K562 (cell line): ENCODE data around the gene LRRC4. TPM values are rescaled to one million over a fixed set of nuclear protein-coding genes. Genes with fewer than 3 reads are reported as not detected.
A peak's percentile ranks its signal among the peaks of the same experiment; 100 is the strongest.

Experiments
- AFF4 ChIP-seq: sonication (generic); formaldehyde crosslinking; IDR thresholded peaks from 2 replicates; pipeline ENCODE4 v1.8.0; 2023; ENCODE audit warnings: mild to moderate bottlenecking, missing genetic modification reagents
- ARNT ChIP-seq, 2 experiments: fragments of 450-650 bp; IDR thresholded peaks; 2 replicates each; pipeline ENCODE4 v1.6.1; 2016; ENCODE audit warnings: mild to moderate bottlenecking in 1 of 2
- ATF2 ChIP-seq: sonication (generic); formaldehyde crosslinking; IDR thresholded peaks from 2 replicates; pipeline ENCODE4 v1.8.1; 2022; ENCODE audit warnings: missing genetic modification reagents
- CHCHD3 ChIP-seq: fragments of 250-450 bp; sonication (Bioruptor Pico); IDR thresholded peaks from 2 replicates; pipeline ENCODE4 v2.1.2; 2022; ENCODE audit warnings: mild to moderate bottlenecking
- CREB1 ChIP-seq, 2 experiments: sonication (generic) in 1 of 2; formaldehyde crosslinking in 1 of 2; IDR thresholded peaks; 2 replicates each; pipeline versions ENCODE4 v1.6.1 to v1.8.0; 2012 to 2022; ENCODE audit warnings: inconsistent platforms in 1 of 2, mild to moderate bottlenecking in 1 of 2, missing genetic modification reagents in 1 of 2, moderate library complexity in 1 of 2
- CXXC5 ChIP-seq: fragments of 250-450 bp; sonication (Bioruptor Pico); IDR thresholded peaks from 2 replicates; pipeline ENCODE4 v1.8.0; 2022; ENCODE audit warnings: inconsistent platforms, mild to moderate bottlenecking, moderate library complexity
- DPF2 ChIP-seq: fragments of 450-650 bp; IDR thresholded peaks from 2 replicates; pipeline ENCODE4 v1.6.1; 2016
- GABPB2 ChIP-seq: fragments of 250-450 bp; sonication (Bioruptor Pico); conservative IDR thresholded peaks from 2 replicates; pipeline ENCODE4 v1.5.1; 2021; ENCODE audit warnings: mild to moderate bottlenecking
- LARP7 ChIP-seq: fragments of 450-650 bp; IDR thresholded peaks from 2 replicates; pipeline ENCODE4 v1.6.1; 2016
- MEIS2 ChIP-seq: fragments of 450-650 bp; IDR thresholded peaks from 2 replicates; pipeline ENCODE4 v1.6.1; 2014; ENCODE audit warnings: mild to moderate bottlenecking; ENCODE audit not compliant: partially characterized antibody
- PTTG1 ChIP-seq: fragments of 450-650 bp; IDR thresholded peaks from 2 replicates; pipeline ENCODE4 v1.6.1; 2016; ENCODE audit warnings: low read depth, mild to moderate bottlenecking, missing genetic modification characterization, missing compliant biosample characterization
- RAD21 ChIP-seq, 2 experiments: fragments of 250-450 bp in 1 of 2; fragments of 450-650 bp in 1 of 2; sonication (Bioruptor Pico) in 1 of 2; formaldehyde crosslinking in 1 of 2; IDR thresholded peaks in 1 of 2; conservative IDR thresholded peaks in 1 of 2; 2 replicates each; pipeline versions ENCODE4 v1.4.0 to v1.8.0; 2020 to 2022; ENCODE audit warnings: mild to moderate bottlenecking in 2 of 2, moderate library complexity in 1 of 2
- SMARCC2 ChIP-seq: fragments of 450-650 bp; IDR thresholded peaks from 2 replicates; pipeline ENCODE4 v1.6.1; 2017; ENCODE audit warnings: antibody characterized with exemption, moderate library complexity, mild to moderate bottlenecking, low read depth
- SOX6 ChIP-seq: fragments of 450-650 bp; IDR thresholded peaks from 2 replicates; pipeline ENCODE4 v1.6.1; 2014; ENCODE audit warnings: mild to moderate bottlenecking
- SPI1 ChIP-seq: IDR thresholded peaks from 2 replicates; pipeline ENCODE4 v1.6.1; 2011; ENCODE audit warnings: low read depth, low read length, control low read depth, borderline replicate concordance
- SREBF1 ChIP-seq: fragments of 150-350 bp; IDR thresholded peaks from 2 replicates; pipeline ENCODE4 v1.6.1; 2014; ENCODE audit warnings: antibody characterized with exemption, low read depth, low read length, borderline replicate concordance
- STAT6 ChIP-seq: sonication (generic); formaldehyde crosslinking; IDR thresholded peaks from 2 replicates; pipeline ENCODE4 v1.8.1; 2023; ENCODE audit warnings: mild to moderate bottlenecking, missing genetic modification reagents
- TFE3 ChIP-seq: fragments of 450-650 bp; formaldehyde crosslinking; IDR thresholded peaks from 2 replicates; pipeline ENCODE4 v1.4.0; 2020; ENCODE audit warnings: mild to moderate bottlenecking, mixed read lengths
- ZNF146 ChIP-seq: IDR thresholded peaks from one replicate; pipeline ENCODE4 v1.6.1; 2018; ENCODE audit warnings: missing compliant biosample characterization; ENCODE audit not compliant: unreplicated experiment
- ZNF75A ChIP-seq: fragments of 450-650 bp; formaldehyde crosslinking; IDR thresholded peaks from 2 replicates; pipeline ENCODE4 v1.4.0; 2020; ENCODE audit warnings: mild to moderate bottlenecking
- polyA plus RNA-seq, 8 experiments: library from polyadenylated mRNA; depleted of rRNA in 4 of 8; stranded (reverse) in 5 of 8; unstranded in 3 of 8; fragments of >200 nt; fragmentation: Nextera tagmentation in 2 of 8; fragmentation: Illumina TruSeq in 1 of 8; extraction: Ambion mirVana in 2 of 8; extraction: Trizol in 1 of 8; gene quantifications; 2 replicates each; pipeline versions ENCODE4 v1.2.1 to v1.2.3, GENCODE V29; 2011 to 2014; ENCODE audit warnings: inconsistent platforms in 1 of 8, missing spikeins in 1 of 8
- total RNA-seq, 7 experiments: library from RNA; depleted of rRNA in 6 of 7; stranded (reverse); fragments of >200 nt in 6 of 7; fragmentation: Illumina TruSeq in 2 of 7; extraction: Trizol in 2 of 7; gene quantifications; 2 replicates each; pipeline versions ENCODE4 v1.2.1 to v1.2.3, GENCODE V29; 2011 to 2021; ENCODE audit warnings: low replicate concordance in 1 of 7

Gene LRRC4
- total and polyA plus RNA-seq, 9 of the 15 experiments (the other 6 are each of a cell fraction or from before 2014, with no cell fraction given), result 0.04 to 0.11 TPM; not detected in 7

GRCh38 chr7:127993987-127994386, 37.2 kb downstream of the LRRC4 start (continued):
- TF ChIP-seq AFF4 (CRISPR knock-in tag), result no peak
- TF ChIP-seq STAT6, result no peak
- no peak for TF ChIP-seq LARP7
- no peak for TF ChIP-seq SREBF1
- TF ChIP-seq TFE3 (CRISPR knock-in tag), result no peak
- no peak for TF ChIP-seq PTTG1 (tag)
- TF ChIP-seq RAD21 (CRISPR knock-in tag; conservative IDR thresholded peaks at IDR 0.05 in 1 of 2, IDR thresholded peaks at IDR 0.05 in 1 of 2), result peak in 1 of 2 experiments; percentile 31; a peak in 2 of 4 replicates
- TF ChIP-seq ARNT (IDR thresholded peaks at IDR 0.05), result 0 out of 4 replicates have a peak, but pooled peaks of 1 of the 2 experiments have one; percentile 33
- no peak for TF ChIP-seq ZNF146
- TF ChIP-seq GABPB2 (CRISPR knock-in tag), result no peak
- no peak for TF ChIP-seq CHCHD3 (CRISPR knock-in tag)
- TF ChIP-seq ZNF75A (CRISPR knock-in tag), result no peak
- peak; percentile 83 for TF ChIP-seq DPF2
- no peak for TF ChIP-seq SMARCC2
- TF ChIP-seq CXXC5, result peak; percentile 35; the same call in 1 of the 2 replicates
- TF ChIP-seq CREB1 (IDR thresholded peaks at IDR 0.05), result peak; percentile 22; the same call in 1 of the 2 replicates
- 0 out of 2 replicates have a peak, but pooled peaks have one; percentile 18 for TF ChIP-seq CREB1 (CRISPR knock-in tag; IDR thresholded peaks at IDR 0.05)
- peak; percentile 65 for TF ChIP-seq SOX6
- peak; percentile 34 for TF ChIP-seq MEIS2
- TF ChIP-seq SPI1, result no peak
- TF ChIP-seq ATF2 (CRISPR knock-in tag), result no peak
